Measurements from ENCODE around the gene EVC2. TPM values are rescaled to one million over a fixed set of nuclear protein-coding genes. Genes with fewer than 3 reads are reported as not detected.

The EVC2 gene
- polyA plus RNA-seq, 3 donors = 0.04 to 0.12 (median 0.08) TPM

DNA sequence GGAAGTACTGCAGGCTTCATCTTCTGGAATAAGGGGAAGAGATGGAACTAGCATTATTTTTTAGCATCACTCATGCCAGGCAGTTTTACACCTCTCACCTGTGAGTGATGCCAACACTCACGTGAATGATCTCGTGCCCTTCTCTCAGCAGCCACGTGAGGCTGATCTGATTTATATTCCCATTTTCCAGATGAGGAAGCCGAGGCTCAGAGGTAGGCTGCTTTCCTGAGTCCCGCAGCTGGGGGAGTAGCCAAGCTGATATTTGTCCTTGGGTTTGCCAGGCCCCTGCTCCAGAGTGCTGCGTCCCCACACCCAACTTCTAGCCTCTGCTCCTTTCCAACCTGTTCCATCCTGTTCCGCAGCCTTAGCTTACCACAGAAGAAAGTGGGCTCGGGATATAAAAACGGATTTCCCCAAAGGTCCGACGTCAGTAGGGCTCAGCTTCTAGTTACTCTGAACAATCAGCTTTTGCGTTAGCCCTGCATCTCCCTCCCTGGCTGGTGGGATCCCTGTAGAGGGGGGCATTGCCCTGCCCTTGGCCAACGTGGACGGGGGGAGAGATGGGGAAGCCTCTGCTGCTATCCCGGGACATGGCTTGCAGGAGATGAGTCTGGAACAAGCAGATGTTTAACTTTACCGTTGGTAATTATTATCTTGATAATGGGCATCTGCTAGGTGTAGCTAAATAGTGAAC is 11.9 kb upstream of the EVC2 start:
- DNase-seq = no peak
- no peak overlapping the region for H3K4me3 Mint-ChIP-seq
- no peak overlapping the region for H3K27ac ChIP-seq (ENCODE audit: low read depth in 1 of 2, low read length in 2 of 2)
- H4K20me1 ChIP-seq (ENCODE audit: insufficient read depth, low read length) = no peaks in the 10 kb centered on the region
- H3K27me3 Mint-ChIP-seq (ENCODE audit: low read depth in 3 of 3) = peaks cover 3 to 8% (median 3%) of the 10 kb centered on the region in 3 donors
- no peaks in the 10 kb centered on the region for H3K4me1 Mint-ChIP-seq
- H3K4me3 ChIP-seq (replicated peaks in 1 of 3; ENCODE audit: low read depth in 2 of 3, low read length in 3 of 3) = no peak overlapping the region
- peaks cover 0 to 9% (median 5%) of the 10 kb centered on the region in 7 donors for H3K9me3 Mint-ChIP-seq
- peaks cover 1 to 3% of the 10 kb centered on the region in 2 donors for H3K9me3 ChIP-seq (replicated peaks in 1 of 2; ENCODE audit: control insufficient read depth in 1 of 2, insufficient read depth in 1 of 2, low read length in 2 of 2)
- no peak overlapping the region for H3K4me2 ChIP-seq (replicated peaks; ENCODE audit: extremely low read depth, low read length, poor library complexity, severe bottlenecking)
- no peaks in the 10 kb centered on the region for H3K36me3 Mint-ChIP-seq
- TF ChIP-seq, protein P1, sequence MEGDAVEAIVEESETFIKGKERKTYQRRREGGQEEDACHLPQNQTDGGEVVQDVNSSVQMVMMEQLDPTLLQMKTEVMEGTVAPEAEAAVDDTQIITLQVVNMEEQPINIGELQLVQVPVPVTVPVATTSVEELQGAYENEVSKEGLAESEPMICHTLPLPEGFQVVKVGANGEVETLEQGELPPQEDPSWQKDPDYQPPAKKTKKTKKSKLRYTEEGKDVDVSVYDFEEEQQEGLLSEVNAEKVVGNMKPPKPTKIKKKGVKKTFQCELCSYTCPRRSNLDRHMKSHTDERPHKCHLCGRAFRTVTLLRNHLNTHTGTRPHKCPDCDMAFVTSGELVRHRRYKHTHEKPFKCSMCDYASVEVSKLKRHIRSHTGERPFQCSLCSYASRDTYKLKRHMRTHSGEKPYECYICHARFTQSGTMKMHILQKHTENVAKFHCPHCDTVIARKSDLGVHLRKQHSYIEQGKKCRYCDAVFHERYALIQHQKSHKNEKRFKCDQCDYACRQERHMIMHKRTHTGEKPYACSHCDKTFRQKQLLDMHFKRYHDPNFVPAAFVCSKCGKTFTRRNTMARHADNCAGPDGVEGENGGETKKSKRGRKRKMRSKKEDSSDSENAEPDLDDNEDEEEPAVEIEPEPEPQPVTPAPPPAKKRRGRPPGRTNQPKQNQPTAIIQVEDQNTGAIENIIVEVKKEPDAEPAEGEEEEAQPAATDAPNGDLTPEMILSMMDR (IDR thresholded peaks at IDR 0.05) = no peak
- no peak overlapping the region for H3K9ac ChIP-seq (ENCODE audit: insufficient read depth, low read length, poor library complexity, severe bottlenecking)
- no peaks in the 10 kb centered on the region for H3K4me1 ChIP-seq (ENCODE audit: control insufficient read depth in 1 of 2, insufficient read depth in 2 of 2, low read length in 2 of 2)
- 86% methylated on average over 14 of the region's 16 CpGs for WGBS (ENCODE audit: insufficient coverage)
- no peaks in the 10 kb centered on the region for H3K27me3 ChIP-seq (ENCODE audit: control insufficient read depth in 2 of 2, insufficient read depth in 2 of 2, low read length in 2 of 2)
- no peak overlapping the region for H2AFZ ChIP-seq (ENCODE audit: insufficient read depth, low read depth, low read length, poor library complexity, severe bottlenecking)
- H3K36me3 ChIP-seq (replicated peaks in 1 of 2; ENCODE audit: control insufficient read depth in 1 of 2, insufficient read depth in 2 of 2, low read length in 2 of 2) = no peaks in the 10 kb centered on the region
- intact Hi-C loops (cut with micrococcal nuclease) = no loop called here
- no peaks in the 10 kb centered on the region for H3K79me2 ChIP-seq (ENCODE audit: insufficient read depth, low read length)
- H3K27ac Mint-ChIP-seq = no peak overlapping the region

DNA sequence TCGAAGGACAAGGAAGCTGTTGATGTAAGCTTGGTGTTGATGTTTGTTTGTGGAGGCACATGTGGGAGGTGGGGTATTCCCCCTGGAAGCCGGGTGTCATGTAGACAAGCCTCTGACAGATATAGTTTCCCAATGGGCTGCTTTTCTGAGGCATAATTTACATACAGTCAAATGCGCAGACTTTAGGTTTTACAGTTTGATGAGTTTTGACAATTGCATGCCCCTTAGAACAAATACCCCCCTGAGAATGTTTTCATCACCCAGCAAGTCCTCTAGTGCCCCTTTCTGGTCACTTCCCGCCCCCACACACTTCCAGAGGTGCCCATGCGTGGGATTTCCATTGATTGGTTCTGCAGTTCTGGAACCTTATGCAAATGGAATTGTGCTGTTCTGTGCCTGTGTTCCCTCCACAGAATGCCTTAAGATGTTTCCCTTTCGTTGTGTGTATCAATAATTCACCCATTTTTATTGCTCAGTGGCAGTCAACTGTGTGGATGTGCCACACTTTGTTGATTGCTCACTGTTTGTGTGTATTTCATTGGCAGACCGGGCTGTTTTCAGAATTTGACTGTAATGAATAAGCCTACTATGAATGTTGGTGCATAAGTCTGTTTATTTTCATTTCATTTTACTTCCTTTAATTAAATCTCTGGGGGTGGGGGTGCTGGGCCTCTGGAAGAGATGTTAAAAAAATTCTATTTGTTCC is 11.1 kb upstream of the EVC2 start:
- TF ChIP-seq, protein P1 (IDR thresholded peaks at IDR 0.05) = no peak
- Histone ChIP-seq H3K36me3 (replicated peaks in 1 of 2; ENCODE audit: control insufficient read depth in 1 of 2, insufficient read depth in 2 of 2, low read length in 2 of 2) (no peaks in the 10 kb centered on the region), H3K4me1 (ENCODE audit: control insufficient read depth in 1 of 2, insufficient read depth in 2 of 2, low read length in 2 of 2) (no peaks in the 10 kb centered on the region), H3K4me3 (replicated peaks in 1 of 3; ENCODE audit: low read depth in 2 of 3, low read length in 3 of 3) (no peak overlapping the region), H3K79me2 (ENCODE audit: insufficient read depth, low read length) (no peaks in the 10 kb centered on the region), H3K27ac (ENCODE audit: low read depth in 1 of 2, low read length in 2 of 2) (no peak overlapping the region), H3K27me3 (ENCODE audit: control insufficient read depth in 2 of 2, insufficient read depth in 2 of 2, low read length in 2 of 2) (peaks cover 0 to 2% of the 10 kb centered on the region in 2 donors), H3K4me2 (replicated peaks; ENCODE audit: extremely low read depth, low read length, poor library complexity, severe bottlenecking) (no peak overlapping the region), H4K20me1 (ENCODE audit: insufficient read depth, low read length) (no peaks in the 10 kb centered on the region), H3K9ac (ENCODE audit: insufficient read depth, low read length, poor library complexity, severe bottlenecking) (no peak overlapping the region), H2AFZ (ENCODE audit: insufficient read depth, low read depth, low read length, poor library complexity, severe bottlenecking) (no peak overlapping the region), H3K9me3 (replicated peaks in 1 of 2; ENCODE audit: control insufficient read depth in 1 of 2, insufficient read depth in 1 of 2, low read length in 2 of 2) (peaks cover 8% of the 10 kb centered on the region in 2 donors)
- no peak for DNase-seq
- intact Hi-C loops (cut with micrococcal nuclease) = no loop called here
- WGBS (ENCODE audit: insufficient coverage) = 78% methylated on average over 4 of the region's 7 CpGs
- H3K4me3 Mint-ChIP-seq = no peak overlapping the region
- H3K27ac Mint-ChIP-seq = no peak overlapping the region
- H3K9me3 Mint-ChIP-seq = peaks cover 0 to 17% (median 11%) of the 10 kb centered on the region in 7 donors
- H3K36me3 Mint-ChIP-seq = no peaks in the 10 kb centered on the region
- H3K4me1 Mint-ChIP-seq = no peaks in the 10 kb centered on the region
- H3K27me3 Mint-ChIP-seq (ENCODE audit: low read depth in 3 of 3) = peaks cover 3 to 9% (median 8%) of the 10 kb centered on the region in 3 donors
